H9 (cell line): ENCODE measurements around the gene PRIM2. TPM values are rescaled to one million over a fixed set of nuclear protein-coding genes. Genes with fewer than 3 reads are reported as not detected.
"Not testable (repeated sequence)": the region's sequence is repeated elsewhere in the genome, so short reads cannot be mapped to it uniquely, and the experiment has no call there.

ENCODE experiments used
- DNase-seq: peaks from one replicate; pipeline ENCODE4 v3.0.0-alpha.2; 2017
- H2AFZ ChIP-seq: one replicate; pipeline ENCODE4 v1.6.1; 2013; ENCODE audit warnings: mild to moderate bottlenecking, low read length, control low read depth, moderate library complexity
- H2AK5ac ChIP-seq: 2 replicates; pipeline ENCODE4 v1.6.1; 2013; ENCODE audit warnings: low read length, control low read depth, mixed read lengths; ENCODE audit not compliant: insufficient read length
- H2BK120ac ChIP-seq: one replicate; pipeline ENCODE4 v1.6.1; 2013; ENCODE audit warnings: low read depth, mild to moderate bottlenecking, low read length, control low read depth, inconsistent platforms; ENCODE audit not compliant: poor library complexity, severe bottlenecking
- H2BK12ac ChIP-seq: 2 replicates; pipeline ENCODE4 v1.6.1; 2013; ENCODE audit warnings: low read length, control low read depth, mixed read lengths, low read depth; ENCODE audit not compliant: insufficient read length
- H2BK15ac ChIP-seq: 2 replicates; pipeline ENCODE4 v1.6.1; 2013; ENCODE audit warnings: low read depth, low read length, control low read depth
- H2BK20ac ChIP-seq: one replicate; pipeline ENCODE4 v1.6.1; 2013; ENCODE audit warnings: low read depth, mild to moderate bottlenecking, low read length, control low read depth, inconsistent platforms; ENCODE audit not compliant: poor library complexity, severe bottlenecking
- H2BK5ac ChIP-seq: 2 replicates; pipeline ENCODE4 v1.6.1; 2013; ENCODE audit warnings: low read length, control low read depth, mixed read lengths; ENCODE audit not compliant: insufficient read length
- H3K14ac ChIP-seq: 2 replicates; pipeline ENCODE4 v1.6.1; 2013; ENCODE audit warnings: low read length, control low read depth; ENCODE audit not compliant: insufficient read depth
- H3K18ac ChIP-seq: 2 replicates; pipeline ENCODE4 v1.6.1; 2013; ENCODE audit warnings: low read depth, mild to moderate bottlenecking, mixed read lengths, low read length, control low read depth; ENCODE audit not compliant: insufficient read length
- H3K23ac ChIP-seq: 2 replicates; pipeline ENCODE4 v1.6.1; 2013; ENCODE audit warnings: low read length, control low read depth, mixed read lengths, low read depth; ENCODE audit not compliant: insufficient read length
- H3K23me2 ChIP-seq: 2 replicates; pipeline ENCODE4 v1.6.1; 2013; ENCODE audit warnings: low read depth, mild to moderate bottlenecking, mixed read lengths, low read length, control low read depth; ENCODE audit not compliant: insufficient read length, poor library complexity, severe bottlenecking
- H3K27ac ChIP-seq: 2 replicates; pipeline ENCODE4 v1.5.1; 2013; ENCODE audit warnings: low read length, control low read depth, mixed read lengths, low read depth; ENCODE audit not compliant: insufficient read length
- H3K27me3 ChIP-seq: 2 replicates; pipeline ENCODE4 v1.6.1; 2013; ENCODE audit warnings: low read length, control low read depth, inconsistent platforms; ENCODE audit not compliant: insufficient read depth
- H3K4ac ChIP-seq: 2 replicates; pipeline ENCODE4 v1.6.1; 2013; ENCODE audit warnings: low read depth, mild to moderate bottlenecking, control low read depth, inconsistent platforms, low read length, moderate library complexity
- H3K4me1 ChIP-seq: 2 replicates; pipeline ENCODE4 v1.6.1; 2013; ENCODE audit warnings: low read length, control low read depth, inconsistent platforms; ENCODE audit not compliant: insufficient read depth
- H3K4me2 ChIP-seq: 2 replicates; pipeline ENCODE4 v1.6.1; 2013; ENCODE audit warnings: low read length, control low read depth, mixed read lengths; ENCODE audit not compliant: insufficient read length, insufficient read depth
- H3K56ac ChIP-seq: 2 replicates; pipeline ENCODE4 v1.6.1; 2013; ENCODE audit warnings: low read depth, mild to moderate bottlenecking, mixed read lengths, low read length, control low read depth; ENCODE audit not compliant: insufficient read length
- H3K79me1 ChIP-seq: 2 replicates; pipeline ENCODE4 v1.6.1; 2013; ENCODE audit warnings: low read depth, mild to moderate bottlenecking, moderate library complexity, low read length, control low read depth, inconsistent platforms; ENCODE audit not compliant: insufficient read depth, poor library complexity, severe bottlenecking
- H3K79me2 ChIP-seq: 2 replicates; pipeline ENCODE4 v1.6.1; 2013; ENCODE audit warnings: low read length, control low read depth, inconsistent platforms; ENCODE audit not compliant: insufficient read depth
- H3K9ac ChIP-seq: 2 replicates; pipeline ENCODE4 v1.6.1; 2013; ENCODE audit warnings: low read length, control low read depth, mixed read lengths; ENCODE audit not compliant: insufficient read length; ENCODE audit errors: extremely low read depth
- H3K9me3 ChIP-seq: one replicate; pipeline ENCODE4 v1.6.1; 2013; ENCODE audit warnings: low read depth, low read length, inconsistent platforms; ENCODE audit not compliant: control insufficient read depth
- H3T11ph ChIP-seq: one replicate; pipeline ENCODE4 v1.6.1; 2013; ENCODE audit warnings: mild to moderate bottlenecking, low read length, control low read depth, inconsistent platforms
- H4K20me1 ChIP-seq: one replicate; pipeline ENCODE4 v1.6.1; 2013; ENCODE audit not compliant: control insufficient read depth, insufficient read length, insufficient read depth
- H4K5ac ChIP-seq: 2 replicates; pipeline ENCODE4 v1.6.1; 2013; ENCODE audit warnings: low read depth, mild to moderate bottlenecking, mixed read lengths, low read length, control low read depth; ENCODE audit not compliant: insufficient read length
- H4K8ac ChIP-seq: replicated peaks from 2 replicates; pipeline ENCODE4 v1.6.1; 2013; ENCODE audit warnings: low read length, control low read depth, mixed read lengths, low read depth; ENCODE audit not compliant: insufficient read length
- H4K91ac ChIP-seq: 2 replicates; pipeline ENCODE4 v1.6.1; 2013; ENCODE audit warnings: low read depth, mild to moderate bottlenecking, moderate library complexity, mixed read lengths, low read length, control low read depth; ENCODE audit not compliant: insufficient read length
- H3K27ac Mint-ChIP-seq, 3 experiments: 2 replicates in 2 of 3; 3 replicates in 1 of 3; pipeline ENCODE4 v1.8.0; 2020 to 2021; ENCODE audit warnings: mixed read lengths in 3 of 3, mild to moderate bottlenecking in 1 of 3, moderate library complexity in 1 of 3
- H3K27me3 Mint-ChIP-seq: 2 replicates; pipeline ENCODE4 v1.8.0; 2021; ENCODE audit warnings: low read depth, mild to moderate bottlenecking, moderate library complexity, mixed read lengths
- H3K36me3 Mint-ChIP-seq, 3 experiments: 2 replicates in 2 of 3; 3 replicates in 1 of 3; pipeline ENCODE4 v1.8.0; 2020 to 2021; ENCODE audit warnings: low read depth in 3 of 3, mixed read lengths in 3 of 3; ENCODE audit not compliant: insufficient read depth in 1 of 3
- H3K4me1 Mint-ChIP-seq, 2 experiments: 2 replicates each; pipeline ENCODE4 v1.8.0; 2020; ENCODE audit warnings: mixed read lengths in 2 of 2
- H3K4me3 Mint-ChIP-seq, 2 experiments: 2 replicates in 1 of 2; 3 replicates in 1 of 2; pipeline ENCODE4 v1.8.0; 2020 to 2021; ENCODE audit warnings: mild to moderate bottlenecking in 2 of 2, mixed read lengths in 2 of 2, moderate library complexity in 1 of 2
- H3K9me3 Mint-ChIP-seq, 2 experiments: 2 replicates in 1 of 2; 3 replicates in 1 of 2; pipeline ENCODE4 v1.8.0; 2020; ENCODE audit warnings: mild to moderate bottlenecking in 2 of 2, mixed read lengths in 2 of 2, moderate library complexity in 1 of 2
- WGBS: extraction: QIAGEN DNeasy Blood & Tissue Kit; methylation state at CpG from one replicate; pipeline ENCODE4 v1.1.7; 2013; ENCODE audit warnings: missing lambda C conversion rate, low lambda C conversion rate, mixed read lengths; ENCODE audit not compliant: insufficient read length; ENCODE audit errors: extremely low coverage; 5-methylcytosine and 5-hydroxymethylcytosine counted together
- total RNA-seq: library from RNA; stranded (reverse); gene quantifications from 2 replicates; pipeline ENCODE4 v1.2.1, GENCODE V29; 2021

PRIM2 gene
- total RNA-seq, 1 experiment from 2014 or later, result 43.0 TPM

GRCh38 chr6:57601105-57601504 lies 283.7 kb downstream of the PRIM2 start:
- H2BK20ac ChIP-seq, H3K4ac ChIP-seq, H3K4me3 Mint-ChIP-seq, H3K27me3 Mint-ChIP-seq, H3K4me1 ChIP-seq, H2AK5ac ChIP-seq, H3K79me1 ChIP-seq, H3K27me3 ChIP-seq, H2BK15ac ChIP-seq, H3K18ac ChIP-seq, H3K4me1 Mint-ChIP-seq, H2BK120ac ChIP-seq, H3K23ac ChIP-seq, H3K4me2 ChIP-seq, H3K9ac ChIP-seq, H4K5ac ChIP-seq, DNase-seq, H3K9me3 Mint-ChIP-seq, H3K56ac ChIP-seq, H4K20me1 ChIP-seq, H3K79me2 ChIP-seq, H4K91ac ChIP-seq, H3T11ph ChIP-seq, H3K23me2 ChIP-seq, H3K14ac ChIP-seq, H2BK12ac ChIP-seq, H3K9me3 ChIP-seq, H3K27ac Mint-ChIP-seq, H3K27ac ChIP-seq, H4K8ac ChIP-seq, H2AFZ ChIP-seq, H2BK5ac ChIP-seq: not testable (repeated sequence)
- H3K36me3 Mint-ChIP-seq, result peaks cover 8 to 13% (median 9%) of the 10 kb centered on the region in 3 experiments
- WGBS, result no CpG with 5 or more reads among the region's 3 CpGs

DNA sequence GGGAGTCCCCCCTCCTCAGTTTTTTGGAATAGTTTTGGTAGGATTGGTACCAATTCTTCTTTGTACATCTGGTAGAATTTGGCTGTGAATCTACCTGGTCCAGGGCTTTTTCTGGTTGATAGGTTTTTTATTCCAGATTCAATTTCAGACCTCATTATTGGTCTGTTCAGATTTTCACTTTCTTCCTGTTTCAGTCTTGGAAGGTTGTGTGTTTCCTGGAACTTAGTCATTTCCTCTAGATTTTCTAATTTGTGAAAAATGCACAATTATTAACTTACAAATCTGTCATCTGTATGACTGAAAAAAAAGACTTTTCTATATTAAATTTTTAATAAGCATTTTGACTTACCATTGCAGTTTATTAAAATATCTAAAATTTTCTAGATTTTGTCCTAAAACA lies 287.9 kb downstream of the PRIM2 start:
- H2BK120ac ChIP-seq, H3K4me2 ChIP-seq, H2AK5ac ChIP-seq, H2BK15ac ChIP-seq, H4K5ac ChIP-seq, H3T11ph ChIP-seq, H3K4ac ChIP-seq, DNase-seq, H3K9me3 ChIP-seq, H3K23ac ChIP-seq, H3K14ac ChIP-seq, H4K91ac ChIP-seq, H2AFZ ChIP-seq, H4K20me1 ChIP-seq, H2BK12ac ChIP-seq, H4K8ac ChIP-seq, H3K27ac ChIP-seq, H3K9ac ChIP-seq, H3K27me3 Mint-ChIP-seq, H3K56ac ChIP-seq, H2BK20ac ChIP-seq, H3K79me2 ChIP-seq, H3K23me2 ChIP-seq, H3K27me3 ChIP-seq, H3K9me3 Mint-ChIP-seq, H2BK5ac ChIP-seq, H3K18ac ChIP-seq, H3K4me3 Mint-ChIP-seq, H3K27ac Mint-ChIP-seq, H3K4me1 ChIP-seq, H3K79me1 ChIP-seq: not testable (repeated sequence)
- Mint-ChIP-seq H3K4me1 (peaks cover 15 to 16% of the 10 kb centered on the region in 2 experiments), H3K36me3 (peaks cover 8 to 16% (median 9%) of the 10 kb centered on the region in 3 experiments)
